GM21367 (cell line): ENCODE data around the gene SPSB2.
"Not testable (repeated sequence)": the region's sequence is repeated elsewhere in the genome, so short reads cannot be mapped to it uniquely, and the experiment has no call there.

Experiments used
- ATAC-seq: cut with Tn5 transposase; IDR thresholded peaks from one replicate; pipeline ENCODE4 v1.9.1; 2021; ENCODE audit not compliant: unreplicated experiment

SPSB2 gene

GRCh38 chr12:6871052-6871957 lies 1.8 kb downstream of the SPSB2 start:
- no peak for ATAC-seq

DNA sequence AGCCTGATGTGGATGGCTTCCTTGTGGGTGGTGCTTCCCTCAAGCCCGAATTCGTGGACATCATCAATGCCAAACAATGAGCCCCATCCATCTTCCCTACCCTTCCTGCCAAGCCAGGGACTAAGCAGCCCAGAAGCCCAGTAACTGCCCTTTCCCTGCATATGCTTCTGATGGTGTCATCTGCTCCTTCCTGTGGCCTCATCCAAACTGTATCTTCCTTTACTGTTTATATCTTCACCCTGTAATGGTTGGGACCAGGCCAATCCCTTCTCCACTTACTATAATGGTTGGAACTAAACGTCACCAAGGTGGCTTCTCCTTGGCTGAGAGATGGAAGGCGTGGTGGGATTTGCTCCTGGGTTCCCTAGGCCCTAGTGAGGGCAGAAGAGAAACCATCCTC lies 2.8 kb downstream of the SPSB2 start:
- ATAC-seq: not testable (repeated sequence)

- no peak for ATAC-seq
These were observed 3.8 kb downstream of the SPSB2 start for GRCh38 chr12:6869049-6870021.

DNA sequence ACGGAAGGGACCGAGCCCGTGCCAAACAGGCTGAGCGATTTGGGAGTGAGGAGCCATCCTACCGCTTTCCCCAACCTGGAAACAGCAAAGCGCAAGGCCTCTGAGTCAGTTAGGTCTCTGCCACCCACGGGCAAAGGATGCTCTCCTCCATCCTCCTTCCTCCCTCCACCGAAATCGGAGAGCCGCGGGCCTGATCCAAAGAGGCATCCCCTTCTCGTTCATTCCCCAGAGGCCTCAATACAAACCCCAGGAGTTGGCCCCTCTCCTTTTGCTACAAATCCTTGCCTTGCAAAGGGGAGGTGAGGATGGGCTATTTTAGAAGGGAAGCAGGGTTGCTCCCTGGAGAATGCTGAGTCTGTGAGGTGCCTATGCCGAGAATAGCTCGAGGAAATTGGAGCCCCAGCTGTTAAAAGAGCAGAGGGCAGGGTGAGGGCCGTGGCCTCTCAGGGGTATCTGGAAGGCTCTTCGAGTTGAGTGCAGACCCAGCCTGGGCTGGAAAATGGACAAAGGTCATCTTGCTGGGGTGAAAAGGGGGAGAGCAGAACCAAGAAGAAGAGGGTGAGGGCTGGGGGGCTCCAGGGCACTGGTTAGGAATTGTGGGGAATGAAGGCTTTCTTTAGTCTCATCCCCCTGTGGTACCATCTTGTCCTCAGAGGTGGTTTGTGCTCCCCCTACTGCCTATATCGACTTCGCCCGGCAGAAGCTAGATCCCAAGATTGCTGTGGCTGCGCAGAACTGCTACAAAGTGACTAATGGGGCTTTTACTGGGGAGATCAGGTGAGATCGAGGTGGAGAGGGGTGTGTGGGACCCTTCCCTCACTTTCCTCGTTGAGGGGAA lies 4.7 kb downstream of the SPSB2 start:
- ATAC-seq: no peak

DNA sequence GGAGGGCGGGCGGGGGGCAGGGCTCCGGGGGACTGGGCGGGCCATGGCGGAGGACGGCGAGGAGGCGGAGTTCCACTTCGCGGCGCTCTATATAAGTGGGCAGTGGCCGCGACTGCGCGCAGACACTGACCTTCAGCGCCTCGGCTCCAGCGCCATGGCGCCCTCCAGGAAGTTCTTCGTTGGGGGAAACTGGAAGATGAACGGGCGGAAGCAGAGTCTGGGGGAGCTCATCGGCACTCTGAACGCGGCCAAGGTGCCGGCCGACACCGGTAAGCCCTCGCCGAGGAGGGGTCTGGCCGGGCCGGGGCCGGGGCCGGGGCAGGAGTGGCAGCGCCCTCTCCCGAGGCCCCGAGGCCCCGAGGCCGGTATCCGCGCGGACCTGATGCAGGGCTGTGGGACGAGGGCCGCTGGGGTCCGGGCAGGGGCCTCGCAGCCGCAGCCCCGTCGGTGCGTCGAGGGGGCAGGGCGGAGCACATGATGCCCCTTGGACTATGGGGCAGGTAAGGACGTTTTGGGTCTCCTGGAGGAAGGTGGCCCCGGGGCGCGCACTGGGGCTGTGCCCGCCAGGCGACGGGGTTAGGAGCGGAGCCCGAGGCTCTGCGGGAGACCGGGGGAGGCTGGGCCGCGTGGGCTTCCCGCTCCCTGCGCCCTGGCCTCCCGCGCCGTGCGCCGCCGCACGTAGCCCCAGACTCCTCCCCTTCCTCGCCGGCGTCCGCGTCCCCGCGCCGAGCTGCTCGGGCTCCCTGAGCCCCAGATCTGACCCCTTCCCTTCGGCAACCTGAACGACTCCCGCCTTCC lies 5.5 kb downstream of the SPSB2 start, which contains the start of gene TPI1:
Gene TPI1, plus strand, starts transcription at position 119 of the 798 bp plus-strand sequence. Its CDS starts 36 bp downstream, at position 155.
- ATAC-seq: peak; percentile 30

GRCh38 chr12:6866920-6867412 lies 6.1 kb downstream of the SPSB2 start:
- peak; percentile 6 for ATAC-seq

DNA sequence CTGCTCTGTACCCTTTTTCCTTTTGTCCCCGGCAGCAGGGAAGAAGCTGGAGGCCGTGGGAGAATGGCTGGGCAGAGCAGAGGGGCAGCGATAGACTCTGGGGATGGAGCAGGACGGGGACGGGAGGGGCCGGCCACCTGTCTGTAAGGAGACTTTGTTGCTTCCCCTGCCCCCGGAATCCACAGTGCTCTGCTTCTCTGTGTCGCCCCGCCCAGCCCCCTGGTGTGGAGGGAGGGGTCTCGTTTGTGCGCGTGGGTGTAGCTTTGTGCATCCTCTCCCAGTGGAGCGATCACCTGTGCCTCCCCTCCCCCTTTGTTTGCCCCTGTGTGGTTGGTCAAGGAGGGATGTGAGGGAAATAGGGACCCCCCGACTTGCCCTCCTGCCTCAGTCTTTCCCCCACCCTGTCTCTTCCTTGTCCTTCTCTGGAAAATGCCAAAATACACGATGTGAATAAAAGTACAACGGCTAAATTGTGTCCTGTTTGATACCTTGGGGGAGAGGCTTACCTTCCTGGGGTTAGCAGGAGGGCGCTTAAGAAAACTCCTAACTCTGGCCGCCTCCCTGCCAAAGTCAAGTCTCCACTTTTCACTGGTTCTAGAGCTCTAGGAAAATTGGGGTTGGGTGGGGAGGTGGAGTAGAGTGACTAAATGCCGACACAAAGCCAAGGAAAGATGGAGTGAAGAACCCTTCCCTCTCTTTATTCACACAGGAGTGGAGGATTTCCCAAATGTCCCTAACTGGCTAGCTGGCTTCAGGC lies 6.8 kb downstream of the SPSB2 start:
- no peak for ATAC-seq

DNA sequence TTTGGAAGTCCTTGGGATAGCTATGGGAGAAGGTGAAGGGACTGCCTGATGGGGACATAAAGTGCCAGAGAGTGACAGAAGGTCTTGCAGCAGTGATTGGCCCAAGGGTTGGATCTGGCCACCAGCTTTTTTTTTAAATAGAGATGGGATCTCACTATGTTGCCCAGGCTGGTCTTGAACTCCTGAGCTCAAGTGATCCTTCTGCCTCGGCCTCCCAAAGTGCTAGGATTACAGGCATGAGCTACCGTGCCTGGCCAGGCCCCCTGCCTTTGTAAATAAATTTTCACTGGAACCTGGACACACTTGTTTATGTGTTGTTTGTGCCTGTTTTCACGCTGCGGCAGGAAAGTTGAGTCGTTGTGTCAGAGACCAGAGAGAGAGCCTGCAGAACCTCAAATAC lies 7.8 kb downstream of the SPSB2 start:
- not testable (repeated sequence) for ATAC-seq

- no peak for ATAC-seq
These were observed 9.3 kb downstream of the SPSB2 start for GRCh38 chr12:6863586-6864321.

- no peak for ATAC-seq
These were observed 10.1 kb downstream of the SPSB2 start for GRCh38 chr12:6863033-6863432.

- no peak for ATAC-seq
These were observed 11.7 kb downstream of the SPSB2 start for GRCh38 chr12:6861391-6861790.

DNA sequence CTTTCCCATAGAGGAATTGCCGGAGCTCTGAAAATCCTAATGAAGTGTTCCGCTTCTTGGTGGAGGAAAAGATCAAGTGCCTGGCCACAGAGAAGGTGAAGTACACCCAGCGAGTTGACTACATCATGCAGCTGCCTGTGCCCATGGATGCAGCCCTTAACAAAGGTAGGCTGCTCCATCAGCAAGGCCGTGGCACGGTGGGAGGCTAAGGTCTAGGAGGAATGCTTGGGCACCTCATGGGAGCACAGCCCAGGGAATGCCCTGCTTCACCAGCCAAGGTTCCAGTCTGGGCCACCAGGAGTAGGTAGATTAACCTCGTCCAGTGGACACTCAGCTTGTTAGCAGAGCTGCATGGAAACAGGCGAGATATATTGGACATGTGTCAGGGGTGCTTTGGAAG lies 12.2 kb downstream of the SPSB2 start:
- ATAC-seq: no peak

DNA sequence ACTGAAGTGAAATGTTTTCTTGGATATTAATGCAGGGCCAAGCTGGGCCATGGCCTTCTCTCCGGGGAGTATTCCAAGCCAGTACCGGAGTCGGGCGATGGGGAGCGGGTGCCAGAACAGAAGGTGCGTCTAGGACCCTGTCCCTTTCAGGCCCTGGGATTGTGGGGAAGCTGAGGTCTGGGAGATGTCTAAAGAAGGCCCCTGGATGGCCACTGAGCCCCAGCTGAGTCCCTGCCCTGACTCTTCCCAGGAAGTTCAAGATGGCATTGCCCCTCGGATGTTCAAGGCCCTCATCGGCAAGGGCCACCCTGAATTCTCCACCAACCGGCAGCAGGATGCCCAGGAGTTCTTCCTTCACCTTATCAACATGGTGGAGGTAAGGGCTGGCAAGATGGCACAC lies 13.0 kb downstream of the SPSB2 start:
- ATAC-seq: no peak

GRCh38 chr12:6858799-6859198 lies 14.3 kb downstream of the SPSB2 start:
- ATAC-seq: no peak

DNA sequence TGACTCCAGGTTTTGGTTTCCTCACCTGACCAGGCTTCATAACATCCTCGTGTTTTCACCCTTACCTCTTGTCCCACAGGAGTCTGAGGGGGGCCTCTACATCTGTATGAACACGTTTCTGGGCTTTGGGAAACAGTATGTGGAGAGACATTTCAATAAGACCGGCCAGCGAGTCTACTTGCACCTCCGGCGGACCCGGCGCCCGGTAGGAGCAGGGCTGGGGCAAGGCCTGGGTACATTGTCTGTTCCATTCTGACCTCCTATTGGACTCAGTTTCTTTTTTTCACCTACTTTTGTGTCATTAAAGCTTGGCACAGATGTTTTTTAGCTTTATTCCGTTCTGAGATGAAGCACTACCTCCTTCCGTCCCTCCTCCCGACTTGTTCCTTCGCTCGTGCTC lies 17.8 kb downstream of the SPSB2 start:
- no peak for ATAC-seq

GRCh38 chr12:6854036-6854435 lies 19.1 kb downstream of the SPSB2 start:
- no peak for ATAC-seq

- no peak for ATAC-seq
These were observed 19.5 kb downstream of the SPSB2 start for GRCh38 chr12:6853626-6854025.

GRCh38 chr12:6852651-6853354 lies 20.3 kb downstream of the SPSB2 start:
- no peak for ATAC-seq
